C4-2B (cell line): ENCODE results near the gene KRT80.

Experiments used
- CTCF ChIP-seq: fragments of 450-650 bp; conservative IDR thresholded peaks from 2 replicates; pipeline ENCODE4 v1.5.1; 2017; ENCODE audit warnings: mild to moderate bottlenecking
- ZFX ChIP-seq: fragments of 450-650 bp; IDR thresholded peaks from 2 replicates; pipeline ENCODE4 v1.6.1; 2017

- TF ChIP-seq CTCF (no peak), ZFX (no peak)
These were observed 32.3 kb upstream of the KRT80 start for GRCh38 chr12:52224151-52224550.
